NCI-H2081 (cell line): Measurements from ENCODE around the gene SMYD1.

Source experiments
- DNase-seq, 2 experiments: peaks; one replicate each; lab custom pipeline; 2025; lab: John Stamatoyannopoulos, UW

The SMYD1 gene

GRCh38 chr2:88088999-88089398 is 21.4 kb downstream of the SMYD1 start:
- DNase-seq = no peak

- DNase-seq = no peak
Measured at GRCh38 chr2:88090446-88091283, 23.0 kb downstream of the SMYD1 start.

DNA sequence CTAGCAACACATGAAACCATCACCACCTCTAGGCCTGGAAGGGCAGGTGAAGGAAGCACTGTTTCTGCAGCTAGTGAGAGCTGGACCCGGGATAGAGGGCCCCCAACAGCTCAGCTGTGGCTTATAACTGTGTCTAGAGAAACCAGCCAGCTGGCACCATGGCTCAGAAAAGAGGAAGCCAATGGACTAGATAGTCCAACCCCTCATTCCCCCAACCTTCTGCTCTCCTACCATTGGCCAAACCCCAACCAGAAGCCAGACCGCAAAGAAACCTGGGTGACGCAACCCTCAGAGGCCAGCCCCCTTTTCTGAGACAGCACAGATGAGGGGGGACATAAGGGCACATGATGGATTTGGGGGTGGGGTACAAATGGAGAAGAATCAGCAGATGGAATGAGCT is 24.3 kb downstream of the SMYD1 start:
- DNase-seq = no peak

GRCh38 chr2:88092773-88093172 is 25.1 kb downstream of the SMYD1 start:
- no peak for DNase-seq

- DNase-seq = no peak
Measured at GRCh38 chr2:88095022-88095421, 27.4 kb downstream of the SMYD1 start.

DNA sequence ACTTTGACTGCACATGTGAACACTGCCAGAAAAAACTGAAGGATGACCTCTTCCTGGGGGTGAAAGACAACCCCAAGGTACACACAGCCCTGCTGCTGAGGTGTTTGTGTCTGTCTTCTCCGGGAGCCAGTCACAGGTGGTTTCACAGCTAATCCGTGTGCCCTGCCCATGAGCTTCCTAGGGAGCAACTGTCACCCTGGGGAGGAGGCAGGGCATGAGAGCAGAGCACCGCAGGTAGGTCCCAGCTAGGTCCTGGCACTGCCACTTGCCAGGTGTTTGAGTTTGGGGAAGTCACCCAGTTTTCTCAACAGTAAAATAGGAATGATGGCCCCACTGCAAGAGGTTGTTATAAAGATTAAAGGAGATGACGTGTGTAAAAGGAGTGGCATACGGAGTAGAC is 29.1 kb downstream of the SMYD1 start:
- no peak for DNase-seq

- DNase-seq = no peak
Measured at GRCh38 chr2:88097192-88097591, 29.6 kb downstream of the SMYD1 start.

GRCh38 chr2:88097891-88098557 is 30.4 kb downstream of the SMYD1 start:
- no peak for DNase-seq

DNA sequence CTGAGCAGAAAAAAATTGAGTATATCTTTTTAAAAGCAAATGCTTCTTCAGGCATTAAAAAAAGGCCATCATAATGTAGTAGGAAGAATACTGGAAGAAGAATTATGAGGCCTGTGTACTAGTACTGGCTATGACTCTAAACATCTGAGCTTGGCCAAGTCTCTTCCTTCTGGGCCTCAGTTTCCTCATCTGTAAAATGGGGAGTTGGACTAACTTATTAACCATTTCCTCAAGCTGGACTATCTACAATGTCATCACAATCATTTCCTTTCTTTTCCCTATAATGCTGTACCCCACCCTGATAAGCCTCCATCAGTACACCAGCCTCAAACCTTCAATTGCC is 30.9 kb downstream of the SMYD1 start:
- DNase-seq = no peak

GRCh38 chr2:88099798-88100488 is 32.3 kb downstream of the SMYD1 start:
- no peak for DNase-seq

DNA sequence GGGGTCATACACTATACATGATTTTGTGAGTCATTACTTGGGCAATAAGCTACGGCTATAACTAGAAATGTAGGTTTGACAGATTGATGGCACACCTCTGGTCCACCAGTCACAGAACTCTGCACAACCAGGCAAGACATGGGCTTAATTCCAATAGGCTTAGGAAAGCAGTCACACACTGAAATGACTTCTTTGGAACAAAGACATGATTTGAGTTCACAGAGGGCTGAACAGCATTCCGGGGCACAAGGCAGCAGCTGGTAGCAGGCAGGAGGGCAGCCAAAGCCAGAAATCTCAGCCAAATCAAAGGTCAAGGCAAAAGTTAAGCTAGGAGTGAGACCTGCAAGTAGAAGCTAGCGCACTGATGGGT is 32.8 kb downstream of the SMYD1 start:
- no peak for DNase-seq

DNA sequence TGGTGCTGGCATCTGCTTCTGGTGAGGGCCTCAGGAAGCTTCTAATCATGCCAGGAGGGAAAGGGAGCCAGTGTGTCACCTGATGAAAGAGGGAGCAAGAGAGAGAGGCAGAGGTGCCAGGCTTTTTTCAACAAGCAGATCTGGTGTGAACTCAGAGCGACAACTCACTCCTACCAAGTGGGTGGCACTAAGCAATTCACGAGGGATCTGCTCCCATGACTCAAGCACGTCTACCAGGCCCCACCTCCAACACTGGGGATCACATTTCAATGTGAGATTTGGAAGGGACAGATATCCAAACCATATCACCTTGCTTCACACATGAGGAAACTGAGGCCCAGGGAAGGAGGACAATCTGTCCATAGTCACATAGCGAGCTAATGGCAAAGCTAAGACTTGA is 41.2 kb downstream of the SMYD1 start:
- no peak for DNase-seq

DNA sequence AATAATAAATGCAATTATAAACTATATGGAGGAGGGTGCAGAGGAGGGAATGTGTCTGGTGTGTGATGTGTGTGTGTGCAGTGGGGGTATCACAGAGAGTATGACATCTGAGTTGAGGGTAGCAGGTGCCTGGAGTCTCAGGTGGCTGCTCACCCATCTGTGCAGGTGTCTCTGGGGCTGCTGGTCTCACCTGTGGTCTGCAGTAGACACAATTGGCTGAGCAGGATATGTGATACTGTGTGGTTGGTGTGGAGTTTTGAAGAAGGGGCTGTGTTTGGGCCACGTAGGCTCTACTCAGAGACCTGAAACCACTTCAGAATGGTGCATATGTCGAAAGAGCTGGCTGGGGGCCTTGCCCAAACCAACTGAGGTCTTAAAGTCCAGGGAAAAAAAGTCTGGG is 43.2 kb downstream of the SMYD1 start:
- DNase-seq = no peak

- no peak for DNase-seq
Measured at GRCh38 chr2:88113069-88113468, 45.4 kb downstream of the SMYD1 start.

DNA sequence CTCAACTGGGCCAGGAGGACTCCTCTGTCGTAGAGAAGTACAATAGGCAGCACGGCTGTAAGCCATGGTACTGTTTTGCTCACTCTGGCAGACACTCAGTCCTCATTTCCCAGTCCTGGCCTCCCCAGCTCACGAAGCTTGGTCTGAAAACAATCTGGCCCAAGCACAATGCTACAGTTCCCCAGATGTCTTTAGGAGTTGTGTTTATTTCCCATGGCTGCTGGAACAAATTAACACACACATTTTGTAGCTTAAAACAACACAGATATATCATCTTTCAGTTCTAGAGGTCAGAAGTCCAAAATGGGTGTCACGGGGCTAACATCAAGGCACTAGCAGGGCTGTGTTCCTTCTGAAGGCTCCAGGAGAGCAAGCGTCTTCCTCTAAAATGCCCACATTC is 47.3 kb downstream of the SMYD1 start:
- no peak for DNase-seq

GRCh38 chr2:88115825-88116518 is 48.3 kb downstream of the SMYD1 start:
- no peak for DNase-seq

- DNase-seq = no peak
Measured at GRCh38 chr2:88116669-88117432, 49.2 kb downstream of the SMYD1 start.

DNA sequence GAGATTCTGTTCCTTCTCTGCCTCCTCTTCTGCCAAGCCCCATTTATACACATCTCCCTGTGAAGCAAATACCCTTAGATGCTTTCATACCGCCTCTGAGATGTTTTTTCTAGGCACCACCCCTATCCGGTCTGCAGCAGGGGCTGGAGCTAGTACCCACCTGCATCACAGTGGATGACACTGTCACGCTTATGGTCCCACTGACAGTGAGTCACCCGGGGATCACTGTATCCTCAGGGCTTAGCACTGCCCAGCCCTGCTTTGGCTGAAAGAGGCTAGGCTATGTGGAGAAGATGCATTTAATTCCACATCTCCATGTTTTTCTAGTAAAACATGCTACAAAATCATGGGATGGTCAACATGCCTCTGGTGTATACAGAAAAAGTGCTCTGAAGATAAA is 50.3 kb downstream of the SMYD1 start:
- DNase-seq = no peak

GRCh38 chr2:88121678-88122077 is 54.1 kb downstream of the SMYD1 start:
- no peak for DNase-seq

- no peak for DNase-seq
Measured at GRCh38 chr2:88122141-88122884, 54.7 kb downstream of the SMYD1 start.
